ENCODE measurements around the gene ITGB3BP.

The ITGB3BP gene

GRCh38 chr1:63466759-63467158 lies 56.3 kb downstream of the ITGB3BP start:
- Histone ChIP-seq H3K27me3 (ENCODE audit: control insufficient read depth, insufficient read depth, low read length) (no peaks in the 10 kb centered on the region), H3K9me3 (ENCODE audit: control insufficient read depth, low read length) (peaks cover 4% of the 10 kb centered on the region), H3K4me3 (ENCODE audit: low read depth, low read length) (no peak overlapping the region), H3K36me3 (ENCODE audit: control insufficient read depth, insufficient read depth, low read length) (no peaks in the 10 kb centered on the region), H3K4me2 (ENCODE audit: low read length) (no peak overlapping the region), H3K9ac (no peak overlapping the region), H3K27ac (no peak overlapping the region), H3K4me1 (no peaks in the 10 kb centered on the region), H2AFZ (no peak overlapping the region), H3K79me2 (no peaks in the 10 kb centered on the region)
- TF ChIP-seq, protein P1, sequence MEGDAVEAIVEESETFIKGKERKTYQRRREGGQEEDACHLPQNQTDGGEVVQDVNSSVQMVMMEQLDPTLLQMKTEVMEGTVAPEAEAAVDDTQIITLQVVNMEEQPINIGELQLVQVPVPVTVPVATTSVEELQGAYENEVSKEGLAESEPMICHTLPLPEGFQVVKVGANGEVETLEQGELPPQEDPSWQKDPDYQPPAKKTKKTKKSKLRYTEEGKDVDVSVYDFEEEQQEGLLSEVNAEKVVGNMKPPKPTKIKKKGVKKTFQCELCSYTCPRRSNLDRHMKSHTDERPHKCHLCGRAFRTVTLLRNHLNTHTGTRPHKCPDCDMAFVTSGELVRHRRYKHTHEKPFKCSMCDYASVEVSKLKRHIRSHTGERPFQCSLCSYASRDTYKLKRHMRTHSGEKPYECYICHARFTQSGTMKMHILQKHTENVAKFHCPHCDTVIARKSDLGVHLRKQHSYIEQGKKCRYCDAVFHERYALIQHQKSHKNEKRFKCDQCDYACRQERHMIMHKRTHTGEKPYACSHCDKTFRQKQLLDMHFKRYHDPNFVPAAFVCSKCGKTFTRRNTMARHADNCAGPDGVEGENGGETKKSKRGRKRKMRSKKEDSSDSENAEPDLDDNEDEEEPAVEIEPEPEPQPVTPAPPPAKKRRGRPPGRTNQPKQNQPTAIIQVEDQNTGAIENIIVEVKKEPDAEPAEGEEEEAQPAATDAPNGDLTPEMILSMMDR (IDR thresholded peaks at IDR 0.05) = no peak

- H3K27me3 ChIP-seq (ENCODE audit: control insufficient read depth, insufficient read depth, low read length) = no peaks in the 10 kb centered on the region
- TF ChIP-seq, protein P1 (IDR thresholded peaks at IDR 0.05) = no peak
- H3K9ac ChIP-seq = no peak overlapping the region
- H2AFZ ChIP-seq = no peak overlapping the region
- no peaks in the 10 kb centered on the region for H3K36me3 ChIP-seq (ENCODE audit: control insufficient read depth, insufficient read depth, low read length)
- no peak overlapping the region for H3K27ac ChIP-seq
- peaks cover 4% of the 10 kb centered on the region for H3K9me3 ChIP-seq (ENCODE audit: control insufficient read depth, low read length)
- no peaks in the 10 kb centered on the region for H3K4me1 ChIP-seq
- H3K79me2 ChIP-seq = no peaks in the 10 kb centered on the region
- H3K4me2 ChIP-seq (ENCODE audit: low read length) = no peak overlapping the region
- no peak overlapping the region for H3K4me3 ChIP-seq (ENCODE audit: low read depth, low read length)
Measured at GRCh38 chr1:63466181-63466580, 56.8 kb downstream of the ITGB3BP start.

DNA sequence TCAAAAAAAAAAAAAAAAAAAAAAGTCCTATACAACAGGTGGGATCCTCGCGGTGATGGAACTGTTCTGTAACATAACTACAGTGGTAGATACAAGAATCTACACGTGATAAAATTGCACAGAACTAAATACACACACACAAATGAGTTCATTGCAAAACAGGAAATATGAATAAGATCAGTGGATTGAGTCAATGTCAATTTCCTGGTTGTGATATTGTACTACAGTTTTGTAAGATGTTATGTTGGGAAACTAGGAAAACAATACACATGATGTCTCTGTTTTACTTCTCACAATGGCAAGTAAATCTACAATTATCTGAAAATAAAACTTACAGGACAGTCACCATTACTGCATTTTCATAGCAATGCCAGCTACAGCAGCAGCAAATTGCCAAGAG lies 59.8 kb downstream of the ITGB3BP start:
- TF ChIP-seq, protein P1 (IDR thresholded peaks at IDR 0.05) = no peak
- Histone ChIP-seq H3K27ac (no peak overlapping the region), H3K9ac (no peak overlapping the region), H3K27me3 (ENCODE audit: control insufficient read depth, insufficient read depth, low read length) (no peaks in the 10 kb centered on the region), H3K4me1 (no peaks in the 10 kb centered on the region), H3K4me3 (ENCODE audit: low read depth, low read length) (no peak overlapping the region), H3K79me2 (no peaks in the 10 kb centered on the region), H3K9me3 (ENCODE audit: control insufficient read depth, low read length) (peaks cover 4% of the 10 kb centered on the region), H3K36me3 (ENCODE audit: control insufficient read depth, insufficient read depth, low read length) (no peaks in the 10 kb centered on the region), H2AFZ (no peak overlapping the region), H3K4me2 (ENCODE audit: low read length) (no peak overlapping the region)

DNA sequence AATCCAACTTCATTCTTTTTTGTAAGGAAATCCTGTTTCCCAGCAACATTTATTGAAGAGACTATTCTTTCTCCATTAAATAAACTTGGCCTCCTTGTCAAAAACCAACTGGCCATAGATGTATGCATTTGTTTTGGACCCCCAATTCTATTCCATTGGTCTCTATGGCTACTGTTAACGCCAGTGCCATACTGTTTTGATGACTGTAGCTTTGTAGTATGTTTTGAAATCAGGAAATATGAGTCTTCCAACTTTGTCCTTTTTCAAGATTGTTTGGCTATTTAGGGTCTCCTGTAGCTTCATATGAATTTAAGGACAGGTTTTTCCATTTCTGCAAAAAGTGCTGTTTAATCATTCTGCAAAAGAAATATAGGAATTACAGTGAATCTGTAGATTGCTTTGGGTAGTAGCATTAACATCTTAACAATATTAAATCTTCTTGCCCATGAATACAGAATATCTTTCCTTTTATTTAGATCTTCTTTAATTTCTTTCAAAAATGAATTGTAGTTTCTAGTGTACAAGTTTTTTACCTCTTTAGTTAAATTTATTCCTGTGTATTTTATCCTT lies 61.3 kb downstream of the ITGB3BP start:
- Histone ChIP-seq H3K27ac (no peak overlapping the region), H3K79me2 (no peaks in the 10 kb centered on the region), H3K4me3 (ENCODE audit: low read depth, low read length) (no peak overlapping the region), H3K4me1 (no peaks in the 10 kb centered on the region), H3K9ac (no peak overlapping the region), H3K9me3 (ENCODE audit: control insufficient read depth, low read length) (peaks cover 4% of the 10 kb centered on the region), H3K4me2 (ENCODE audit: low read length) (no peak overlapping the region), H2AFZ (no peak overlapping the region), H3K36me3 (ENCODE audit: control insufficient read depth, insufficient read depth, low read length) (no peaks in the 10 kb centered on the region), H3K27me3 (ENCODE audit: control insufficient read depth, insufficient read depth, low read length) (no peaks in the 10 kb centered on the region)
- TF ChIP-seq, protein P1 (IDR thresholded peaks at IDR 0.05) = no peak

DNA sequence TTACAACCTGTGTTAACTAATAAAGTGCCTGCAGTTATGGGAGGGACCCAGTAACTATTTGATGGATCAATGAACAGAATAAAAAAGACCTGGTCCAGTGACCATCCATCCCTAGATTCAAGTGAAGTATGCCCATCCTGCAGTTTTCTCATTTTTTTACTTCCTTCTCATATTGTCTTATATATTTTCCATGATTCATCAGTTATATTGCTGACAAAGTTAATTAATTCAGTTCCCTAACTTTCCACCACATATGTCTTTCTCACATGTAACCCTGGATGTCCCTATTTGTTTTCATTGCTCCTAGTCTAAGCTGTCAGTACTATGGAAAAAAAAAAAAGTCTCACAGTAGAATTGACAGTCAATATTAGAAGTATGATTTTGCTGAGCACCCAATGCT lies 64.3 kb downstream of the ITGB3BP start:
- Histone ChIP-seq H3K27ac (no peak overlapping the region), H3K4me2 (ENCODE audit: low read length) (no peak overlapping the region), H2AFZ (no peak overlapping the region), H3K4me1 (no peaks in the 10 kb centered on the region), H3K4me3 (ENCODE audit: low read depth, low read length) (no peak overlapping the region), H3K36me3 (ENCODE audit: control insufficient read depth, insufficient read depth, low read length) (no peaks in the 10 kb centered on the region), H3K9me3 (ENCODE audit: control insufficient read depth, low read length) (peaks cover 4% of the 10 kb centered on the region), H3K79me2 (no peaks in the 10 kb centered on the region), H3K27me3 (ENCODE audit: control insufficient read depth, insufficient read depth, low read length) (no peaks in the 10 kb centered on the region), H3K9ac (no peak overlapping the region)
- TF ChIP-seq, protein P1 (IDR thresholded peaks at IDR 0.05) = no peak

All from parathyroid adenoma (tissue), 2 donors.